NB4 (cell line): ENCODE data around the gene LEMD2.

Source experiments
- DNase-seq: peaks from one replicate; pipeline ENCODE4 v3.0.0; 2010; ENCODE audit warnings: low read depth
- H3K4me3 ChIP-seq: one replicate; pipeline ENCODE4 v1.5.1; 2011; ENCODE audit warnings: mild to moderate bottlenecking, low read depth, low read length, moderate library complexity
- CTCF ChIP-seq: IDR thresholded peaks from one replicate; pipeline ENCODE4 v1.5.1; 2012; ENCODE audit warnings: low read depth, low read length
- MYC ChIP-seq: IDR thresholded peaks from 2 replicates; pipeline ENCODE4 v1.6.1; 2011; ENCODE audit warnings: low read depth, low read length
- POLR2A ChIP-seq: IDR thresholded peaks from 2 replicates; pipeline ENCODE4 v1.6.1; 2011; ENCODE audit warnings: mild to moderate bottlenecking; ENCODE audit not compliant: insufficient read length; ENCODE audit errors: extremely low read depth
- TF ChIP-seq, protein P1 (sequence below): IDR thresholded peaks from 2 replicates; pipeline ENCODE4 v1.6.1; 2011; ENCODE audit warnings: low read depth, low read length

LEMD2 gene

DNA sequence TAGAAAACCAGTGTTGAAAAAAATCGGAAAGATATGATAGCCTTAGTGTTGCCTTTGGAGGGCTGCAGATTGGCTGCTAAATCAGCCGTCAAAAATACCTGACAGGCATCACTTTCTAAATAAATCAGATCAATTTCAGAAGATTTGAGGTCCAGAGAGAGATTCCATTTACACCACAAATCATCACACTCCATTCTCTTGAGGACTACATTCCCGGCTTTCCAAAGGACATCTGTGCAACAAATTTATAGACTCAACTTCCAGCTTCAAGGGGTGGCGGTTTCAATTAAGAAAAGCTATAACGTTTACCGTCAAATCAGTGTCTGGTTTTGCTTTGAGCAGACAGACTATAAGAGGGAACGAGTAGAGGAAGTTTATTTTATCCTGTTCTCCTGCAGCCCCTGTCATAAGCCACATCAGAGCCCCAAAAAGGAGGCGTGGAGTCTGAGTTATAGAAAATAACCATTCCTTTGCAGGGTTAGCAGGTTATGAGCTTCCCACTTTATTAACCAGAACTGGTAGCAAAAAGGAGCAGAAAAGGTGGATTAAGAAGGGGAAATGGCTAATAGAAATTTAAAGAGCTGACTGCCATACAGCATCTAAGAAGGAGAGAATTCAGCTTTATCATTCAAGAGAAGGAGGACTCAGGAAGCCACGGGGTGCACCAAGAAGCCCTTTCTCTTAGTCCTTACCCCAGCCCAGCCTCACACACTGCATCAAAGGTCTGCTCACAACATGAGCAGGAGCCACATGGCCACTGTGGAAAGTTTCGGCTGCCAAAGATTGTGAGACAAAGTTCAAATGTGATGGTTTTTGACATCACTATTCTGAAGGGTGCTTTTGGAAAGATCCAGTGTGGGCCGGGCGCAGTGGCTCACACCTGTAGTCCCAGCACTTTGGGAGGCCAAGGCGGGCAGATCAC is 64.6 kb downstream of the LEMD2 start:
- DNase-seq = no peak
- H3K4me3 ChIP-seq = no peak overlapping the region
- TF ChIP-seq POLR2A = no peak
- TF ChIP-seq, protein P1, sequence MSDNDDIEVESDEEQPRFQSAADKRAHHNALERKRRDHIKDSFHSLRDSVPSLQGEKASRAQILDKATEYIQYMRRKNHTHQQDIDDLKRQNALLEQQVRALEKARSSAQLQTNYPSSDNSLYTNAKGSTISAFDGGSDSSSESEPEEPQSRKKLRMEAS = no peak
- TF ChIP-seq CTCF = no peak
- no peak for TF ChIP-seq MYC

DNA sequence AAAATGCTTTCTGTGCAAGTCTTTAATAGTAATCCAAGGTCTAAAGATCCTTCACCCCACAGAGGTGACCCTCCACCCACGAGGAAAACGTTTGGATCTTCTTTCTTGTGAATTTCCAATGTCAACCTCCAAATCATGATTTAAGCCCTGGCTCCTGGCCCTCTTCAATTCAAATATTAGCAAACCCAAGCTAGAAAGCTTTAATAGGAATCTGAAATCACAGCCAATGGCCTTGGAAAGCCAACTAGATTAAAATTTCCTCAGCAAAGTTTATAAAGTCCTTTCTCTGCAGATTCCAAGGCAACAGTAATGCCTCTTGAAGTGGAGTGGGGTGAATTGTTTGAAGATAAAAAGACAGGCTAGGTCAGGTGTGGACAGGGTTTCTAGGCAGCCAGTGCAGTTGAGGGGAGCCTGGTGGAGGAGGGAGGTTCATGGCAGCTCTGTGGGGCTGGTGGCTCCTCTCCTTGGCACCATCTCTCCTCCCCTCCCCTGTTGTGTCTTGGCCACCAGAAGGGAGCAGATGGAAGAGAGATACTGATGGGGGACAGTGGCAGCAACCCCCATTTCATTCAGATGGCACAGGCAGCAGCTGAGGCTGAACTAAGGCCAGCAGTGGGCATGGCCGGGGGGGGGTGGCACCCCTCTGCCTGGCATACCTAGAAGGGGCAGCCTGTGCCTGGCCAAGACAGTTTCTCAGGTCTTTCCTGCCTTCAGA is 65.4 kb downstream of the LEMD2 start:
- no peak for DNase-seq
- H3K4me3 ChIP-seq = no peak overlapping the region
- TF ChIP-seq CTCF (no peak), POLR2A (no peak), MYC (no peak)
- TF ChIP-seq, protein P1 = no peak

DNA sequence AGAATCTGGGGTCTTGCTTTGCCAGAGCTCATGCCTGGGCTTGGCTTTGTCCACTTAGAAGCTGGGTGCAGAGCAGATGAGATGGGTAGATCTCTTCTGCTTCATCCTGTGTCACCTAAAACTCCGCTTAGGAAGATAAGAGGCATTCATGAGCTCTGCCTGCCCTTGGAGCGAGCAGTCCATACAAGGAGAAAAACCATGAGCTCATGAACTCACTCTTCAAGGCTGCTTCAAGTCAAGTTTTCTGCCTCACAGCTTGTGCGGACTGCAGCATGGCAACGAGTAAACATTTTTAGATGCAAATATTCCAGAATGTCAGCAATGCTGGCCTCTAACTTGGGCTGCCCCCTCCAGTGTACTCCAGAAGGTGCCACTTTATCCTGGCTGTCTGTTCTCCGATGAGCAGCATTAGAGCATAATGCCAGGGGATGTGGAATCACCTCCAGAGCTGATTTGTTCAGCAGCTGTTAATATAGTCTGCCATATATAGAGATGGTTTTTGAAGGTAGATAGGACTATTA is 66.8 kb downstream of the LEMD2 start:
- no peak for DNase-seq
- no peak for TF ChIP-seq POLR2A
- TF ChIP-seq, protein P1 = no peak
- no peak for TF ChIP-seq MYC
- no peak for TF ChIP-seq CTCF
- H3K4me3 ChIP-seq = no peak overlapping the region

GRCh38 chr6:33721508-33721907 is 67.4 kb downstream of the LEMD2 start:
- TF ChIP-seq MYC (no peak), POLR2A (no peak), CTCF (no peak)
- TF ChIP-seq, protein P1 = no peak
- no peak overlapping the region for H3K4me3 ChIP-seq
- DNase-seq = no peak
